ENCODE results near the gene C2CD4B.

DNA sequence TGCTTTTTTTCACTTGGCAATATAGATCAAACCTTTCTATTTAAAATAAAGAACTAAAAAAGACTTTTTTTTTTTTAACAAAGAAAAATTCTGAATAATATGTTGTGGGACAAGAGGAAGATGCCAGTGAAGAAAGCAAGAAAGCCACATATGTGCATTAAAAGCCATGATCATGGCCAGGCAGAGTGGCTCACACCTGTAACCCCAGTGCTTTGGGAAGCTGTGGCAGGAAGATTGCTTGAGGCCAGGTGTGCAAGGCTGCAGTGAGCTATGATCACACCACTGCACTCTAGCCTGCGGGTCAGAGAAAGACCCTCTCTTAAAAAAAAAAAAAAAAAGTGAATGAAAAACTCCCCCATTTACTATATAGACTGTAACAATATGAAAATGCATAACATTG is 23.9 kb downstream of the C2CD4B start:
- TF ChIP-seq, protein P1, sequence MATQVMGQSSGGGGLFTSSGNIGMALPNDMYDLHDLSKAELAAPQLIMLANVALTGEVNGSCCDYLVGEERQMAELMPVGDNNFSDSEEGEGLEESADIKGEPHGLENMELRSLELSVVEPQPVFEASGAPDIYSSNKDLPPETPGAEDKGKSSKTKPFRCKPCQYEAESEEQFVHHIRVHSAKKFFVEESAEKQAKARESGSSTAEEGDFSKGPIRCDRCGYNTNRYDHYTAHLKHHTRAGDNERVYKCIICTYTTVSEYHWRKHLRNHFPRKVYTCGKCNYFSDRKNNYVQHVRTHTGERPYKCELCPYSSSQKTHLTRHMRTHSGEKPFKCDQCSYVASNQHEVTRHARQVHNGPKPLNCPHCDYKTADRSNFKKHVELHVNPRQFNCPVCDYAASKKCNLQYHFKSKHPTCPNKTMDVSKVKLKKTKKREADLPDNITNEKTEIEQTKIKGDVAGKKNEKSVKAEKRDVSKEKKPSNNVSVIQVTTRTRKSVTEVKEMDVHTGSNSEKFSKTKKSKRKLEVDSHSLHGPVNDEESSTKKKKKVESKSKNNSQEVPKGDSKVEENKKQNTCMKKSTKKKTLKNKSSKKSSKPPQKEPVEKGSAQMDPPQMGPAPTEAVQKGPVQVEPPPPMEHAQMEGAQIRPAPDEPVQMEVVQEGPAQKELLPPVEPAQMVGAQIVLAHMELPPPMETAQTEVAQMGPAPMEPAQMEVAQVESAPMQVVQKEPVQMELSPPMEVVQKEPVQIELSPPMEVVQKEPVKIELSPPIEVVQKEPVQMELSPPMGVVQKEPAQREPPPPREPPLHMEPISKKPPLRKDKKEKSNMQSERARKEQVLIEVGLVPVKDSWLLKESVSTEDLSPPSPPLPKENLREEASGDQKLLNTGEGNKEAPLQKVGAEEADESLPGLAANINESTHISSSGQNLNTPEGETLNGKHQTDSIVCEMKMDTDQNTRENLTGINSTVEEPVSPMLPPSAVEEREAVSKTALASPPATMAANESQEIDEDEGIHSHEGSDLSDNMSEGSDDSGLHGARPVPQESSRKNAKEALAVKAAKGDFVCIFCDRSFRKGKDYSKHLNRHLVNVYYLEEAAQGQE (IDR thresholded peaks at IDR 0.05; ENCODE audit: insufficient read depth in 1 of 2, low read depth in 2 of 2, low read length in 2 of 2), result no peak
- TF ChIP-seq POLR2AphosphoS5 (IDR thresholded peaks at IDR 0.05; ENCODE audit: low read depth, low read length), result no peak
- TF ChIP-seq SIN3A (IDR thresholded peaks at IDR 0.05; ENCODE audit: borderline replicate concordance, insufficient read depth, low read length), result no peak
